Stimulated activated naive CD8-positive, alpha-beta T cell treated with anti-CD3 and anti-CD28 coated beads, Interleukin-15, amount 100 ng/mL, for 72 hours (primary cell): ENCODE data around the gene KAZN.

ENCODE experiments used
- ATAC-seq: fragments of 150-1000 bp; cut with Tn5 transposase; 2 replicates; pipeline ENCODE4 v1.10.0; 2021; ENCODE audit warnings: mild to moderate bottlenecking, moderate library complexity
- DNase-seq, 2 donors: peaks; one replicate each; pipeline ENCODE4 v3.0.0; 2021 to 2022
- H3K27ac Mint-ChIP-seq, 2 donors: one replicate each; pipeline ENCODE4 v1.8.0; 2022; ENCODE audit warnings: mild to moderate bottlenecking in 2 of 2, mixed read lengths in 2 of 2, moderate library complexity in 2 of 2
- H3K27me3 Mint-ChIP-seq: one replicate; pipeline ENCODE4 v1.8.0; 2022; ENCODE audit warnings: mixed read lengths
- H3K4me1 Mint-ChIP-seq: one replicate; pipeline ENCODE4 v1.8.0; 2022; ENCODE audit warnings: mild to moderate bottlenecking, mixed read lengths
- H3K4me3 Mint-ChIP-seq, 2 donors: one replicate each; pipeline ENCODE4 v1.8.0; 2022; ENCODE audit warnings: mild to moderate bottlenecking in 2 of 2, mixed read lengths in 2 of 2, moderate library complexity in 1 of 2
- H3K9me3 Mint-ChIP-seq, 2 donors: one replicate each; pipeline ENCODE4 v1.8.0; 2022; ENCODE audit warnings: mixed read lengths in 2 of 2

Gene KAZN

DNA sequence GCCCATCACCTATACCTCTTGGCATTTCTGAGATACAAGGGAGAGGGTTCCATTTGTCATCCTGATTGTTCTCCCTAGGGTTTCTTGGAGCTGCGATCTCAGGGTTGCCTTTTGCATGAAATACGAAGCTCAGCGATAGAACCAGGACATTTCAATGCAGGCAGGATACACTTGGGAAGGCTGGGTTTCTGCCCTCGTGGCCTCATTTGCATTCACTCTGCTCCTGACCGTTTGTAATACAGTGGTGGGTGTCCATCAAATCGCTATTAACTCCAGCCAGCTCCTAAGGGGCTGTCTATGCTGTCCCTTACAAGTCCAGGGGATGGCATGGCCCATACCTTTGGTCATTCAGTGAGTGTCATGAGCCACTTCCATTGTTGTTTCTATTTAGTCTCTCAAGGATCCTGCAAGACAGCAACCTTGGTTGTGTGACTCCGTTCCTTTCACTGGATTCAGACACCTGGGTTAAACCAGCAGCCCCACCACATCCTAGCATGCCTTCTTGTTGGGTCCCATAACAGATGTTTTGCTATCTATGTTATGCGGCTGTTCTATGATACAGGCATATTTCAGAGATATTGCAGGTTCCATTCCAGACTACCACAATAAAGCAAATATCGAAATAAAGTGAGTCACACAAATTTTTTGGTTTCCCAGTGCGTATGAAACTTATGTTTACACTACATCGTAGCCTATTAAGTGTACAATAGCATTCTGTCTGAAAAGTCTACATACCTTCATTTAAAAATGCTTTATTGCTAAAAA lies 18.3 kb downstream of the KAZN start:
- H3K27ac Mint-ChIP-seq, result peak overlapping the region in 1 of 2 donors; percentile 15
- peaks cover 11 to 27% of the 10 kb centered on the region in 2 donors for H3K9me3 Mint-ChIP-seq
- ATAC-seq, result no peak
- H3K27me3 Mint-ChIP-seq, result peaks cover 19% of the 10 kb centered on the region
- no peak overlapping the region for H3K4me3 Mint-ChIP-seq
- no peaks in the 10 kb centered on the region for H3K4me1 Mint-ChIP-seq
- no peak for DNase-seq

DNA sequence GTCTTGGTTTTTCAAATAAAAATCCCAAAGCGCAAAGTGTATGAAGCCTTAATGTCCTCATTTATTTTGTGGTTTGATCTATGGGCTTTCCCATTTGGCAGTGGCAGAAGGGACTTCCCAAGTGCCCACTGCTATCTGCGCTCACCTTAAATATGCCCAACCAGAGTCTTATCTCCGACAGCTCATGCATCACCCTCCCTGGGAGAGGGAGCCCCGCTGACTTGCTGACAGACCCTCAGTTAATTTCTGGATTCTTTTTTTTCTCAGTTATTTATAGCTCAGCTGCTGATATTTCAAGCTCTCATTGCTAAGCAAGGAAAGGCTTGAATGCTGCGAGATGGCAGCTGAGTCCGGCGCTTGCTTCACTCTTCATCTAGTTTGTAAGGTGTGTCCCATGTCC lies 19.3 kb downstream of the KAZN start:
- Mint-ChIP-seq H3K4me1 (no peaks in the 10 kb centered on the region), H3K4me3 (no peak overlapping the region), H3K27ac (no peak overlapping the region), H3K9me3 (peaks cover 14 to 27% of the 10 kb centered on the region in 2 donors), H3K27me3 (peaks cover 13% of the 10 kb centered on the region)
- ATAC-seq (no peak), DNase-seq (no peak)

DNA sequence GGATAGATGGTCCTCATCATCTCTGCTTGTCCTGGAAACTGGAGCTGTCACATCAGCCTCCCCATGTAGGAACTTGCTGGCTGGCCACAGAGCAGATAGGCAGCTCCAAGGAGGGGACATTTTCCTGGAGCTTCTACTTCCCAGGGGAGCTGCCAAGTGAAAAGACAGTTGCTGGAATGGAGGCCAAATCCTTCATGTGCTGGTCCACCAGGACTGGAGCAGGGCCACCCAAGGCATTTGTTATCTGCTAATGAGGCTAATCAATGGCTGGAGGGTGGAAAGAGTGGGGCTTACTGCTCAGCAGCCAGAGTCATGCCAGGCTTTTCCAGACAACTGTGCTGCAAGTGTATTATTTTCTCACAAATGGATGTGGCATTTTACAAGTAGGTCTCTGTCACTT lies 22.5 kb downstream of the KAZN start:
- no peak for ATAC-seq
- Mint-ChIP-seq H3K4me3 (no peak overlapping the region), H3K4me1 (no peaks in the 10 kb centered on the region), H3K9me3 (peaks cover 19 to 20% of the 10 kb centered on the region in 2 donors), H3K27ac (no peak overlapping the region), H3K27me3 (peaks cover 2% of the 10 kb centered on the region)
- no peak for DNase-seq

DNA sequence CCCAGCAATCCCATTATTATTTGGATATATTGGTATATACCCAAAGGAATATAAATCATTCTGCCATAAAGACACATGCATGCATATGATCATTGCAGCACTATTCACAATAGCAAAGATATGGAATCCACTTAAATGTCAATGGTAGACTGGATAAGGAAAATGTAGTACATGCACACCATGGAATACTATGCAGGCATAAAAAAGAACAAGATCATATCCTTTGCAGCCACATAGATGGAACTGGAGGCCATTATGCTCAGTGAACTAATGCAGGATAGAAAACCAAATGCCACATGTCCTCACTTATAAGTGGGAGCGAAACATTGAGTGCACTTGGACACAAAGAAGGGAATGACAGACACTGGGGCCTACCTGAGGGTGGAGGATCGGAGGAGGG lies 24.6 kb downstream of the KAZN start:
- ATAC-seq, result no peak
- Mint-ChIP-seq H3K27ac (no peak overlapping the region), H3K4me1 (no peaks in the 10 kb centered on the region), H3K9me3 (peaks cover 16 to 19% of the 10 kb centered on the region in 2 donors), H3K27me3 (peaks cover 13% of the 10 kb centered on the region), H3K4me3 (no peak overlapping the region)
- DNase-seq, result no peak

DNA sequence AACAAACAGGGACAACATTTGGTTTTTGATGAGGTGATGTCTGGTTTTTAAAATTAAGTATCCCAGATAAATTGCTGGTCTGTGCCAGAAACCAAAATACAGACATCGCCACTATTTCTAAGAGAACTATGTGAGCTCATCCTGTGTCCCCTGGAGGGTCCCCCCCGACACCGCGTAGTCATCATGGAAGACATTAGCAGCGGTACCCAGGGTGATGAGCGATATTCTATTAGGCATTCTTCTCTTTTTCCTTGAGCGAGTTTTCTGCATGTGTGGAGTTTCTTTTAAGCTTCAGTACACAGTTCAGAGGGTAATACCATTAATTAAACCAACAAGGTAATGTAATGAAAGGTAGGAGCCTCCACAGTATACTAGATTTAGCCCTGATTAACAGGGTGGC lies 26.5 kb downstream of the KAZN start:
- peaks cover 13% of the 10 kb centered on the region for H3K27me3 Mint-ChIP-seq
- H3K4me1 Mint-ChIP-seq, result no peaks in the 10 kb centered on the region
- ATAC-seq, result no peak
- no peak overlapping the region for H3K4me3 Mint-ChIP-seq
- peaks cover under 1 to 15% of the 10 kb centered on the region in 2 donors for H3K9me3 Mint-ChIP-seq
- H3K27ac Mint-ChIP-seq, result no peak overlapping the region
- no peak for DNase-seq

DNA sequence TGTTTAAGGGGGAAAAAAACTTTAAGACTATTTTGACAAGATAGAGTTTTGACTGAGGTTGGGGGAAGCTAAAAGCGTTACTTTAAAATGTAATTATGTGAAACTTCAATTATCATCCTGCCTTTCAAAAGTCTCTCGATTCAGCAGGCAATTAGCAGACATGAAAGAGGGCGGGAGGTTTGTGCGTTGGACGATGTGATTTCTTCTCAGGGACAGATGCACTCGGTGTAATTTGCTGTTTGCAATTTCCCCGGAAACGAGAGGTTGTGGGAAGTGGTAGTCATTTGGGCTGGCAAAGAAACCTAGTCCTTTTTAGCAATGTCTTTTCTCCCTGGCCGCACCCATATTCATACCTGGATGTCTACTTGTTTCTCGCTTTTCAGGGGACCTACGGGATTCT lies 27.1 kb downstream of the KAZN start:
- Mint-ChIP-seq H3K27ac (no peak overlapping the region), H3K4me1 (no peaks in the 10 kb centered on the region), H3K4me3 (no peak overlapping the region), H3K27me3 (peaks cover 13% of the 10 kb centered on the region), H3K9me3 (peaks cover 0 to 15% of the 10 kb centered on the region in 2 donors)
- DNase-seq (no peak), ATAC-seq (no peak)

DNA sequence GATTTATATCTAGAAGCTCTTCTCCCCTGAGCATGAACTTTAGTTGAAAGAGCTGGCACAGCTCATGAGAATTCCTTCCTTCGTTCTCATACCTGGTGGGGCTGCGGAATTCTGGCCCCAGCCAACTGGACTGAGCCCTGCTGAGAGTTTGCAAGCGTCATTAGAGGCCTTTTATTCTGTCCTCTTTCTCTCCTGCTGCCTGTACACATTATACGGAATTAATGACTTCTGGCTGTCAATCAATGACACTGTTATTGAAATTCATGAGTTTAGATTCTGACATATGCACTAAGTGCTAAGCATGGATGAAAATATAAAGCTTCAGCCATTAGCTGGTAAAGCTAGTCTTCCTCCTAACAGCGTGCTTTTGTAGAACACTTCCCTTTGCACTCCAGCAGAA lies 27.5 kb downstream of the KAZN start:
- DNase-seq, result no peak
- Mint-ChIP-seq H3K27me3 (peaks cover 13% of the 10 kb centered on the region), H3K9me3 (peaks cover 0 to 15% of the 10 kb centered on the region in 2 donors)

DNA sequence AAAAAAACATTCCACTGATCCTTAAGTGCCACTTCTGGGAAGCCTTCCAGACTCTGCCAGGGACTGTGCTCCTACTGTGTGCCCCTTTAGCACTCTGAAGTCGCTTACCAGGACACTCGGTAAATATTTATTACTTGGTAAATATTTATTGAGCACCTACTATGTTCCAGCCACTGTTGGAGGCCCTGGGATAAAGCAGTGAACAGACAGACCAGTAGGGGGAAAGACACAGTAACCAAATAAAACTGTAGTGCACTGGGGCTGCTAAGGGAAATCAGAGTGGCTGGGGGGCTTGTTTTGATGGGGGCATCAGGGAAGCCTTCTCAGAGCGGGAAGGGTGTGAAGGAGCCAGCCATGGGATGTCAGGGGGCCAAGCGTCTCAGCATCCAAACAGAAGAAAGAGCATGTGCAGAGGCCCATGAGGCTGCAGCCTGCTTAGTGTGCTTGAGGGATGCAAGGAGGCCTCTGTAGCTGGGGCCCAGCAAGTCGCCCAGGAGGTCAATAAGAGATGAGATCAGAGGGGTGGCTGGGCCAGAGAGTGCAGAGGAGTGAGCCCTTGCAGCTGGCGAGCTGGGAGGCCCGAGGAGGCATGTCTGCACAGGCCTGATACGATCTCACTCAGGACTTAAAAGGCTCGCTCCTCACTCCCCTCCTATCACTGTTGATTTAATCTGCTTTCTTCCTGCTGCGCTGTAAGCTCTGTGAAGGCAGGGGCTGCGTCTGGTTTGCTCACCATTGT lies 28.6 kb downstream of the KAZN start:
- Mint-ChIP-seq H3K4me3 (no peak overlapping the region), H3K4me1 (no peaks in the 10 kb centered on the region), H3K27me3 (peaks cover 13% of the 10 kb centered on the region), H3K27ac (peak overlapping the region; percentile 49 to 57), H3K9me3 (peaks cover 0 to 6% of the 10 kb centered on the region in 2 donors)
- no peak for ATAC-seq
- DNase-seq, result no peak

More for the DNA sequence above, 27.5 kb downstream of the KAZN start:
- Mint-ChIP-seq H3K27ac (no peak overlapping the region), H3K4me1 (no peaks in the 10 kb centered on the region), H3K4me3 (no peak overlapping the region)
- no peak for ATAC-seq

DNA sequence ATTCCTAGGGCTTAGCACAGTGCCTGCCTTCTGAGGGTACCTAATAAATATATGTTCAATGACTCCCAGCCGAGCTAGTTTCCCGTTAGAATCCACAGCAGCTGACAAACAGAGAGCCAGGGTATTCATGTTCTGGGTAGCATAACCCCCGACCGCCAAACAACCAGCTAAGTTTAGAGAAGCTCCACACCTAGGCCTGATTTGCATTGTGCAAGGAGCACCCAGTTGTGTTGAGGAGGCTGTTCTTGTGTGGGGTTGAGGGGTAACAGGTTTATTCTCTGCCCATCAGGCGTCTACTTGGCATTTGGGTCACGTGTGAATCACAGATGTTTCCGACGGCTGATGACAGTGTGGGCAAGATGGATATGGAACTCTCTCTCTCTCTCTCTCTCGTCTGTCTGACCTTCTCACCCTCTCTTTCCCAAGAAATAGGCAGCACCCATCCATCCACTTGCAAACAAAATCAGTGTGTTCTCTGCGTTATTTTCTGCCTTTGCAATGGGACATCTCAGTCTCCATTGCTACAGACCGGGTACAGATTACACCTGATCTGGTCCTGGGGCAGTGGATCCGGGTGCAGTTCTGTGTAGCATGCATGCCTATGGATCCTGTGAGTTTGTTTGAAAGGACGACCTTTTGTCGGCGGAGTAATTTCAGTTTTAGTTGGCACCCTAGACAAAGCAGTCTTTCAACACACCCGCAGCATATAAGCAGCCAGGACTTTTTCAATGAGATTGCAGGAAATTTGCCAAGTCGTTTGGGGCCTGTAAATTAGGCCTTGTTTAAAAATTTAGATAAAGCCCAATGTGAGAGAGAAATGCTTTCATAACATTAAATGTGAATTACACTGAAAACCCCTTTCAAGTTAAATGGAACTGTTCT lies 29.4 kb downstream of the KAZN start:
- ATAC-seq (no peak), DNase-seq (no peak)
- H3K27me3 Mint-ChIP-seq, result peaks cover 14% of the 10 kb centered on the region
- peak overlapping the region in 1 of 2 donors; percentile 57 for H3K27ac Mint-ChIP-seq
- peaks cover 0 to 5% of the 10 kb centered on the region in 2 donors for H3K9me3 Mint-ChIP-seq
- no peak overlapping the region for H3K4me3 Mint-ChIP-seq
- H3K4me1 Mint-ChIP-seq, result no peaks in the 10 kb centered on the region

DNA sequence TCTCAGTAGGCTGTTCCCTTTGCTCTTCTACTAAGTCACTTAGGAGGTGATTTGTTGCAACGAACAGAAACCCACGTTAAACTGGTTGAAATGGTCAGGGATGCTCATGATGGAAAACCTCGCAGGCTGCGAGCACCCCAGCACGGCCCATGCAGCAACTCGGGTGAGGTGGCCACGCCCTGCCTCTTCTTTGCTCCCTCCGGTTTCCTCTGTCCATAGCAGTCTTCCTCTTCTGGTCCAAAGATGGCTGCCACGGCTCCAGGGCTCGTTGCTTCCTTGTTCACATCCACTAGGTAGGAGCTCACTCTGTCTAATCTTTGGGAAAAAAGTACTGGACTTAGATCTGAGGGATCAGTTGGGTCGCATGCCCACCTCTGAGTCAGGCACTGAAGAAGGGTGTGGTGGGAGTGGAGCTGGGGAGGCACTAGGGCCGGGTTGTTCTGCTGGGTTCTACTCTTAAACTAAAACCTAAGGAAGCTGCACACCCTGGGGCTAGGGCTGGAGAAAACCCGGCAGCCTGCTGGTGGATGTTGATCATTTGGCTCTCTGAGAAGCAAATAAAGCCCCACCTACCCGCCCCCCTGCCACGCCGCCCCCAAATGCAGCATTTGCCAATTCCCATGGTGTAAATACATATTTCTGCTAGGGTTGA lies 31.0 kb downstream of the KAZN start:
- no peak overlapping the region for H3K27ac Mint-ChIP-seq
- H3K9me3 Mint-ChIP-seq, result no peaks in the 10 kb centered on the region
- ATAC-seq (no peak), DNase-seq (no peak)
- H3K4me3 Mint-ChIP-seq, result no peak overlapping the region
- no peaks in the 10 kb centered on the region for H3K4me1 Mint-ChIP-seq
- H3K27me3 Mint-ChIP-seq, result peaks cover 21% of the 10 kb centered on the region

DNA sequence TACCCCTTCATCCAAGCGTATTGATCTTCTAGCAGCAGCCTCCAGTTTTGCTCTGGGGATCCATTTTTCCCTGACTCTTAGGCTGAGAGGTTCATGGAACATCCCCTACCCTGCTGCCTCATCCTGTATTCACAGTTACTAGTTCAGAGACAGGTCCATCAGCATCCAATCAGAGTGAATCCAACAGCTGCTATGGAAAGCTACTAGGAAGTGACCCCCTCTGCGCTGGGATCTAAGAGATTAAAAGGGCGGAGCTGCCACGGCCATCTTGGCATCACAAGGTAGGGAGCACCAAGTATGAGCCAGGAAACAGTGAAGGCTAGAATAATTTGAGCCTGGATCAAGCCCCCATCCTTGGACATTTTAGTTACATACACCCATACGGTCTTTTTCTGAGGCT lies 32.5 kb downstream of the KAZN start:
- peaks cover 18% of the 10 kb centered on the region for H3K27me3 Mint-ChIP-seq
- ATAC-seq (no peak), DNase-seq (no peak)
- H3K9me3 Mint-ChIP-seq, result no peaks in the 10 kb centered on the region
- no peaks in the 10 kb centered on the region for H3K4me1 Mint-ChIP-seq
- no peak overlapping the region for H3K27ac Mint-ChIP-seq
- H3K4me3 Mint-ChIP-seq, result no peak overlapping the region

DNA sequence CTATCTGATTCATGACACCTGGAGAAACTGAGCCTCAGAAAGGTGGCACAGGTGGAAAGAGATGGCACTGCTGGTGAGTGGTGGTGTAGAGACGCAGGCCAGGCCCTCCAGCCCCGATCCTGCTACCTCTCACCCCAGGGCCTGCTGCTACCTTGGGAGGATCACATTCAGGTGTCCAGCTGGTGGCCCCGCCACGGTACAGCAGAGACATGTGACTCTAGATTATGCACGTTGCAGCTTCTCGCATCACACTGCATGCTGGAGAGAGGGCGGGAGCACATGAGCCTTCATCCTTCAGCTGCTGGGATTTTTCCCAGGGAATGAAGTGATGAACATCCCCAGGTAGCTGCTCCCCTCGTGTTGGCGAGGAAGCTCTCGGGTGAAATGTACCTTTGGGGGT lies 32.9 kb downstream of the KAZN start:
- ATAC-seq (no peak), DNase-seq (no peak)
- Mint-ChIP-seq H3K4me1 (no peaks in the 10 kb centered on the region), H3K9me3 (no peaks in the 10 kb centered on the region), H3K27me3 (peaks cover 14% of the 10 kb centered on the region), H3K27ac (no peak overlapping the region), H3K4me3 (no peak overlapping the region)

DNA sequence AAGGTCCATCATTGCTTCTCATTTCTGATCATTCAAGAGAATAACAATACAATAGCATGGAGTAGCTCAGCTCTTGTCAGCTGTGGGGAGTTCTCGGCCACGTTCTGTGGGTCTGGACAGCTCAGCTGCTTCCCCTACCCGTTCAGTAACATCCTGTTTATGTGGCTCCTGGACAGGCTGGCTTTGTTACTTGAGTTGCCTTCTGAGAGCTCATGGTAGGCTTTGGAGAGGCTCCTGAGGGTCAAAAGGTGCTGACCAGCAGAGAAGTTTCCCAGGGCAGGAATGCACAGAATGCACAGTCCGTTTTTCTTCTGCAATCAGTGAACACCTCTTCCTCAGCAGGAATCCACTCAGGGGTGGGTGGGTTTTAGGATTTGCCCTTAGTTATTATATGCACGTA lies 36.0 kb downstream of the KAZN start:
- Mint-ChIP-seq H3K27me3 (peaks cover 8% of the 10 kb centered on the region), H3K4me3 (no peak overlapping the region), H3K27ac (no peak overlapping the region), H3K9me3 (no peaks in the 10 kb centered on the region), H3K4me1 (no peaks in the 10 kb centered on the region)
- DNase-seq (no peak), ATAC-seq (no peak)

DNA sequence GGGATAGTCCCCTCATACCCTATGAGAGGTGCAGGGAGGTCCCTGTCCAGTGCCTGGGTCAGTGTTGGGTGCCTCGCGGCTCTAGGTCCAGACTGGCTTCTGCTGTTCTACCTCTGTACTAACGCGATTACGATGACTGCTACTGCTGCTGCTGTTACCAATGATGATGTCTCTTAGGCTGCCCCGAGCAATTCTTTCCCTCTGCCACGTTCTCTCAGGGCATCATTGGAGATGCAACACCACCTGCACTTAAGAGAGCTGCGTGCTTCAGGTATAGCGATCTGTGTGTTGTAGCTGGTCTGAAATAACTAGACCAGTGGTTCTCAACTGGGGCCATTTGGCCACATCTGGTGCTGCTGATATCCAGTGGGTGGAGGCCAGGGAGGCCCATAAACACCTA lies 36.9 kb downstream of the KAZN start:
- no peak for DNase-seq
- ATAC-seq, result no peak
- Mint-ChIP-seq H3K27ac (no peak overlapping the region), H3K9me3 (no peaks in the 10 kb centered on the region), H3K4me1 (no peaks in the 10 kb centered on the region), H3K4me3 (no peak overlapping the region), H3K27me3 (peaks cover 8% of the 10 kb centered on the region)

DNA sequence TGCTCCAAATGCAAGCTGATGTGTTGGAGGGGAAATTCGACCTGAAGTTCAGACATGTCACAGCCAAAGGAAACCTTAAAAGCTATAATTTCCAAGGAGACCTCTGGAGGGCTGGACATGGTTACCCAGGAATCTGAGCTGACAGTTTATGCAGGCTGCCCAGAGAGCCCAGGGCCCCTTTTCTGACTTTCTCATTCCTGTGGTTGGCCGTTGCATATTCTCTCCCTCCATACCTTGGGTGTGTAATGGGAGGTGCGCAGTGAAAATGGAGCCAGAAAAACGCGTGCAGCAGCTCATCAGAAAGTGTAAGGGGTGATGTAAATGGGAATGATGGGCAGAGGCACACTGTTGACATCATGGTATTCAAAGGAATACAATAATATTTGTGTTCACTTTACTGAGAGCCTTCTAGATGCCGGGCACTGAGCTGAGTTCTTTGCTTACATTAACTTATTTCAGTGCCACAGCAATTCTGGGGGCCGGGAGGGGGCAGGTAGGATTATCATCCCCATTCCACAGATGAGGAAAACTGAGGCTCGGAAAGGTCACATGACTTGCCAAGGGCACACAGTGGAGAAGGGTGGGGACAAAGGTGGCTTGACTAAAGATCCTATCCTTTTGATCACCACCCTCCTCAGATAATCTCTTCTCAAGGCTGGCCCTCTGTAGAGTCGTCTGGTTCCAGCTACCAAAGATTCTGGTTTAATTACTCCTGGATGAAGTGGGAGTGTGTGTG lies 38.6 kb downstream of the KAZN start:
- Mint-ChIP-seq H3K27me3 (peaks cover 8% of the 10 kb centered on the region), H3K9me3 (peaks cover 7 to 8% of the 10 kb centered on the region in 2 donors), H3K4me1 (no peaks in the 10 kb centered on the region), H3K27ac (no peak overlapping the region), H3K4me3 (no peak overlapping the region)
- ATAC-seq, result no peak
- no peak for DNase-seq
